Endothelial cell of umbilical vein (primary cell): Measurements from ENCODE around the gene ADAMTS12. TPM values are rescaled to one million over a fixed set of nuclear protein-coding genes. Genes with fewer than 3 reads are reported as not detected.

Experiments used
- BruUV-seq: library from RNA; stranded (reverse); fragments of 400-500 nt; replicated peaks from 2 replicates; lab custom pipeline; 2021; lab: Mats Ljungman, UMichigan
- CTCF ChIA-PET: fragments of 300-600, 350-600 bp; sonication (Branson Sonifier 250); formaldehyde crosslinking; loops from one replicate; lab custom pipeline; 2021; ENCODE audit warnings: antibody characterized with exemption, inconsistent platforms; lab: Charles Lee
- POLR2A ChIA-PET: fragments of 300-600, 350-600 bp; sonication (Branson Sonifier 250); formaldehyde crosslinking; loops from one replicate; lab custom pipeline; 2021; ENCODE audit warnings: antibody characterized with exemption, inconsistent platforms; lab: Charles Lee
- DNase-seq: peaks from one replicate; pipeline ENCODE4 v3.0.0-alpha.2; 2011; ENCODE audit warnings: low read depth, low spot score
- FAIRE-seq: peaks from 2 replicates; lab custom pipeline; 2011; peaks lifted over from hg19 to GRCh38; lab: Jason Lieb, UNC
- H2AFZ ChIP-seq: 2 replicates; pipeline ENCODE4 v1.6.0; 2012; ENCODE audit warnings: low read depth, low read length, control low read depth, inconsistent platforms
- H3K27ac ChIP-seq: 2 replicates; pipeline ENCODE4 v1.5.1; 2011; ENCODE audit warnings: low read depth, mild to moderate bottlenecking, control low read depth, low read length, moderate library complexity; ENCODE audit not compliant: insufficient read depth
- H3K27me3 ChIP-seq, 2 experiments: 2 replicates each; pipeline versions ENCODE4 v1.6.0 to v1.6.1; 2011; ENCODE audit warnings: low read length in 2 of 2, mixed read lengths in 1 of 2; ENCODE audit not compliant: control insufficient read depth in 2 of 2, insufficient read depth in 2 of 2
- H3K36me3 ChIP-seq, 2 experiments: 2 replicates in 1 of 2; 3 replicates in 1 of 2; pipeline ENCODE4 v1.5.1; 2011; ENCODE audit warnings: low read length in 2 of 2, mild to moderate bottlenecking in 1 of 2, moderate library complexity in 1 of 2; ENCODE audit not compliant: control insufficient read depth in 2 of 2, insufficient read depth in 2 of 2; ENCODE audit errors: extremely low read depth in 1 of 2
- H3K4me1 ChIP-seq: 3 replicates; pipeline ENCODE4 v1.5.1; 2011; ENCODE audit warnings: mild to moderate bottlenecking, low read length; ENCODE audit not compliant: control insufficient read depth, insufficient read depth; ENCODE audit errors: extremely low read depth
- H3K4me2 ChIP-seq: 2 replicates; pipeline ENCODE4 v1.6.1; 2011; ENCODE audit warnings: low read length, control low read depth, mixed read lengths; ENCODE audit not compliant: insufficient read depth
- H3K4me3 ChIP-seq, 3 experiments: fragments of 200-600 bp in 1 of 3; sonication (generic), shearing (Covaris generic) in 1 of 3; replicated peaks in 1 of 3; 2 replicates each; pipeline ENCODE4 v1.5.1; 2011 to 2016; ENCODE audit warnings: control low read depth in 3 of 3, low read length in 3 of 3, mild to moderate bottlenecking in 2 of 3, inconsistent platforms in 1 of 3, low read depth in 1 of 3, moderate library complexity in 1 of 3; ENCODE audit not compliant: insufficient read depth in 1 of 3
- H3K79me2 ChIP-seq: 2 replicates; pipeline ENCODE4 v1.6.0; 2012; ENCODE audit warnings: low read length, inconsistent platforms; ENCODE audit not compliant: control insufficient read depth, insufficient read depth
- H3K9ac ChIP-seq: replicated peaks from 2 replicates; pipeline ENCODE3; 2011; ENCODE audit warnings: low read length, control low read depth; ENCODE audit not compliant: insufficient read depth; ENCODE audit errors: extremely low read depth
- H3K9me1 ChIP-seq: replicated peaks from 3 replicates; pipeline ENCODE4 v1.6.0; 2011; ENCODE audit warnings: mild to moderate bottlenecking, low read length; ENCODE audit not compliant: control insufficient read depth, insufficient read depth; ENCODE audit errors: extremely low read depth
- H3K9me3 ChIP-seq: replicated peaks from 2 replicates; pipeline ENCODE4 v1.5.1; 2012; ENCODE audit warnings: low read length, inconsistent platforms; ENCODE audit not compliant: control insufficient read depth, insufficient read depth
- H4K20me1 ChIP-seq: replicated peaks from 2 replicates; pipeline ENCODE3; 2011; ENCODE audit warnings: mild to moderate bottlenecking, low read length; ENCODE audit not compliant: control insufficient read depth, insufficient read depth; ENCODE audit errors: extremely low read depth
- CTCF ChIP-seq, 2 donors: IDR thresholded peaks; 1 replicate in 1 of 2; 2 replicates in 1 of 2; pipeline ENCODE4 v1.5.1; 2011; ENCODE audit warnings: low read length in 2 of 2, mild to moderate bottlenecking in 2 of 2, moderate library complexity in 2 of 2, control low read depth in 1 of 2, inconsistent platforms in 1 of 2, low read depth in 1 of 2; ENCODE audit not compliant: insufficient read depth in 1 of 2; ENCODE audit errors: extremely low read depth in 1 of 2
- EZH2 ChIP-seq: IDR thresholded peaks from 2 replicates; pipeline ENCODE4 v1.6.1; 2012; ENCODE audit warnings: borderline replicate concordance, low read depth, mild to moderate bottlenecking, moderate library complexity, low read length, inconsistent platforms; ENCODE audit not compliant: severe bottlenecking
- FOS ChIP-seq: IDR thresholded peaks from 2 replicates; pipeline ENCODE4 v1.6.1; 2011; ENCODE audit warnings: mild to moderate bottlenecking, low read length, moderate library complexity, borderline replicate concordance; ENCODE audit not compliant: insufficient read depth
- GATA2 ChIP-seq: IDR thresholded peaks from 2 replicates; pipeline ENCODE4 v1.7.0; 2011; ENCODE audit warnings: low read depth, mild to moderate bottlenecking, moderate library complexity, mixed read lengths, low read length; ENCODE audit not compliant: insufficient read length, insufficient read depth
- JUN ChIP-seq: IDR thresholded peaks from 2 replicates; pipeline ENCODE4 v1.6.1; 2011; ENCODE audit warnings: borderline replicate concordance, low read depth; ENCODE audit not compliant: insufficient read length, insufficient read depth
- MYC ChIP-seq: IDR thresholded peaks from one replicate; pipeline ENCODE4 v1.6.1; 2011; ENCODE audit warnings: mild to moderate bottlenecking, low read depth, low read length
- POLR2A ChIP-seq: IDR thresholded peaks from 2 replicates; pipeline ENCODE4 v1.6.1; 2012; ENCODE audit warnings: low read depth, mild to moderate bottlenecking, control low read depth, low read length
- POLR2AphosphoS5 ChIP-seq: IDR thresholded peaks from 2 replicates; pipeline ENCODE4 v1.6.1; 2012; ENCODE audit warnings: low read depth, mild to moderate bottlenecking, control low read depth, low read length, moderate library complexity; ENCODE audit not compliant: insufficient read depth
- dilution Hi-C: fragments of 300-500 bp; cut with MboI; formaldehyde crosslinking; loops from one replicate; pipeline ENCODE4 v1.15.0; 2019; ENCODE audit warnings: low sequenced_read_pairs; ENCODE audit not compliant: extremely low pct_ligation_motif_present
- intact Hi-C: fragments of 100-400 bp; cut with micrococcal nuclease; formaldehyde crosslinking; loops from one replicate; pipeline ENCODE4 v1.10.0; 2022
- polyA plus RNA-seq, 4 experiments: library from polyadenylated mRNA; depleted of rRNA in 3 of 4; stranded (reverse) in 3 of 4; unstranded in 1 of 4; fragments of >200 nt; gene quantifications; 2 replicates each; pipeline versions ENCODE4 v1.2.1 to v1.2.3, GENCODE V29; 2011 to 2012; ENCODE audit warnings: missing spikeins in 1 of 4
- total RNA-seq: library from RNA; stranded (reverse); gene quantifications from 2 replicates; pipeline ENCODE4 v1.2.3, GENCODE V29; 2021
- TF ChIP-seq, protein P1 (sequence below): IDR thresholded peaks from 2 replicates; pipeline ENCODE4 v1.6.1; 2011; ENCODE audit not compliant: insufficient read depth, insufficient read length

The ADAMTS12 gene
- total and polyA plus RNA-seq, 2 donors (not counting 3 experiments of a cell fraction or from before 2014, with no cell fraction given) = 0.88 TPM; not detected in 1

GRCh38 chr5:33702867-33703266 lies 188.9 kb downstream of the ADAMTS12 start:
- no peaks in the 10 kb centered on the region for H3K9me3 ChIP-seq
- H3K36me3 ChIP-seq = no peaks in the 10 kb centered on the region
- ChIA-PET POLR2A (no interaction called here), CTCF (no interaction called here)
- no peaks in the 10 kb centered on the region for H3K4me1 ChIP-seq
- intact Hi-C loops = no loop called here
- H3K9me1 ChIP-seq = no peaks in the 10 kb centered on the region
- no peaks in the 10 kb centered on the region for H4K20me1 ChIP-seq
- DNase-seq (no peak), FAIRE-seq (no peak)
- H3K27ac ChIP-seq = no peak overlapping the region
- H3K27me3 ChIP-seq = no peaks in the 10 kb centered on the region
- H3K4me3 ChIP-seq = no peak overlapping the region
- no peaks in the 10 kb centered on the region for H3K79me2 ChIP-seq
- H3K9ac ChIP-seq = no peak overlapping the region
- no TSS peak for BruUV-seq
- H2AFZ ChIP-seq = no peak overlapping the region
- dilution Hi-C loops = no loop called here
- TF ChIP-seq POLR2AphosphoS5 (no peak), GATA2 (no peak), EZH2 (no peak), FOS (no peak), MYC (no peak), CTCF (IDR thresholded peaks at IDR 0.05; ENCODE audit: extremely low read depth in 1 of 2, insufficient read depth in 1 of 2, low read depth in 1 of 2, low read length in 2 of 2) (no peak), JUN (no peak), POLR2A (no peak)
- TF ChIP-seq, protein P1, sequence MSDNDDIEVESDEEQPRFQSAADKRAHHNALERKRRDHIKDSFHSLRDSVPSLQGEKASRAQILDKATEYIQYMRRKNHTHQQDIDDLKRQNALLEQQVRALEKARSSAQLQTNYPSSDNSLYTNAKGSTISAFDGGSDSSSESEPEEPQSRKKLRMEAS = no peak
- H3K4me2 ChIP-seq = no peak overlapping the region
